GM19043 (cell line): ENCODE measurements around the gene SLC6A15.

ENCODE experiments used
- ATAC-seq: cut with Tn5 transposase; IDR thresholded peaks from one replicate; pipeline ENCODE4 v1.9.1; 2021; ENCODE audit warnings: low read depth; ENCODE audit not compliant: unreplicated experiment

The SLC6A15 gene

GRCh38 chr12:84912198-84913128 lies at the start of gene SLC6A15:
Gene SLC6A15, minus strand, starts transcription at chr12:84912799. Its CDS starts 20,679 bp downstream, at chr12:84892120.
- ATAC-seq, result no peak

GRCh38 chr12:84960918-84961317 lies 48.3 kb upstream of the SLC6A15 start:
- ATAC-seq, result no peak

- ATAC-seq, result no peak
Measured at GRCh38 chr12:84955298-84955697, 42.7 kb upstream of the SLC6A15 start.

GRCh38 chr12:84954415-84954814 lies 41.8 kb upstream of the SLC6A15 start:
- no peak for ATAC-seq

GRCh38 chr12:84950971-84951546 lies 38.5 kb upstream of the SLC6A15 start:
- ATAC-seq, result no peak

- no peak for ATAC-seq
Measured at GRCh38 chr12:84946753-84947152, 34.2 kb upstream of the SLC6A15 start.

- ATAC-seq, result no peak
Measured at GRCh38 chr12:84937415-84937814, 24.8 kb upstream of the SLC6A15 start.

GRCh38 chr12:84929501-84929900 lies 16.9 kb upstream of the SLC6A15 start:
- ATAC-seq, result no peak

GRCh38 chr12:84924981-84925380 lies 12.4 kb upstream of the SLC6A15 start:
- no peak for ATAC-seq

- ATAC-seq, result no peak
Measured at GRCh38 chr12:84922693-84923092, 10.1 kb upstream of the SLC6A15 start.

GRCh38 chr12:84920331-84920730 lies 7.7 kb upstream of the SLC6A15 start:
- no peak for ATAC-seq

GRCh38 chr12:84919271-84919670 lies 6.7 kb upstream of the SLC6A15 start:
- ATAC-seq, result no peak

GRCh38 chr12:84913129-84913515 lies 523 bp upstream of the SLC6A15 start:
- no peak for ATAC-seq

GRCh38 chr12:84911271-84912197 lies 1.1 kb downstream of the SLC6A15 start:
- ATAC-seq, result no peak

- no peak for ATAC-seq
Measured at GRCh38 chr12:84910549-84911241, 1.9 kb downstream of the SLC6A15 start.

- ATAC-seq, result no peak
Measured at GRCh38 chr12:84904051-84904450, 8.5 kb downstream of the SLC6A15 start.

GRCh38 chr12:84891106-84891838 lies 21.3 kb downstream of the SLC6A15 start:
- ATAC-seq, result no peak

- no peak for ATAC-seq
Measured at GRCh38 chr12:84889818-84890217, 22.8 kb downstream of the SLC6A15 start.

GRCh38 chr12:84888861-84889260 lies 23.7 kb downstream of the SLC6A15 start:
- ATAC-seq, result no peak

GRCh38 chr12:84877340-84877739 lies 35.3 kb downstream of the SLC6A15 start:
- ATAC-seq, result no peak
